ENCODE results near the gene DUOX2.

DUOX2 gene

GRCh38 chr15:45128971-45129639 is 15.1 kb upstream of the DUOX2 start:
- Histone ChIP-seq H3K36me3 (ENCODE audit: control insufficient read depth in 2 of 2, insufficient read depth in 1 of 2, low read length in 2 of 2) (no peaks in the 10 kb centered on the region), H3K9me3 (ENCODE audit: control insufficient read depth, insufficient read depth, low read depth, low read length) (no peaks in the 10 kb centered on the region), H3K4me1 (ENCODE audit: control insufficient read depth, insufficient read depth, low read length) (no peaks in the 10 kb centered on the region), H3K27ac (ENCODE audit: extremely low read depth, low read depth, low read length) (no peak overlapping the region), H3K4me3 (ENCODE audit: low read depth, low read length) (no peak overlapping the region)
- ChIA-PET CTCF (interaction anchor here (2.9 kb wide), 1 partner anchor 11 kb away, joined by 12 read pairs; no protein-coding TSS in a partner anchor), POLR2A (no interaction called here)
- TF ChIP-seq ZNF571 (tag by site-specific recombination; IDR thresholded peaks at IDR 0.05) (no peak), ZFHX2 (tag by site-specific recombination; conservative IDR thresholded peaks at IDR 0.05) (no peak), ZNF701 (tag by site-specific recombination; IDR thresholded peaks at IDR 0.05) (no peak), EGR2 (tag by site-specific recombination; IDR thresholded peaks at IDR 0.05; ENCODE audit: low read depth) (no peak), ZFP37 (tag by site-specific recombination; IDR thresholded peaks at IDR 0.05) (no peak), ZNF221 (tag by site-specific recombination; IDR thresholded peaks at IDR 0.05; ENCODE audit: borderline replicate concordance) (no peak), ZBTB44 (tag by site-specific recombination; IDR thresholded peaks at IDR 0.05) (no peak), ZNF510 (tag by site-specific recombination; IDR thresholded peaks at IDR 0.05; ENCODE audit: insufficient replicate concordance) (no peak), ZBTB20 (tag by site-specific recombination; IDR thresholded peaks at IDR 0.05) (no peak), ELK4 (IDR thresholded peaks at IDR 0.05; ENCODE audit: borderline replicate concordance, low read depth, low read length) (no peak), TCF7L2 (IDR thresholded peaks at IDR 0.05; ENCODE audit: borderline replicate concordance, low read depth, low read length) (no peak), ZNF140 (tag by site-specific recombination; IDR thresholded peaks at IDR 0.05) (no peak), PRDM4 (tag by site-specific recombination; IDR thresholded peaks at IDR 0.05) (no peak), ZNF768 (tag by site-specific recombination; IDR thresholded peaks at IDR 0.05) (no peak), ZNF138 (tag by site-specific recombination; IDR thresholded peaks at IDR 0.05; ENCODE audit: borderline replicate concordance) (no peak), PRDM10 (tag by site-specific recombination; IDR thresholded peaks at IDR 0.05) (no peak), ZNF792 (tag by site-specific recombination; IDR thresholded peaks at IDR 0.05) (no peak)

All from HEK293 (cell line).